SH-SY5Y (cell line): ENCODE data around the gene TAS2R46.

Experiments used
- GATA2 ChIP-seq: IDR thresholded peaks from 2 replicates; pipeline ENCODE4 v1.6.1; 2011; ENCODE audit warnings: mild to moderate bottlenecking, low read depth, low read length
- GATA3 ChIP-seq: IDR thresholded peaks from 2 replicates; pipeline ENCODE4 v1.6.1; 2011; ENCODE audit warnings: low read depth, mild to moderate bottlenecking, low read length, moderate library complexity

GRCh38 chr12:11059784-11060183 is 2.3 kb downstream of the TAS2R46 start:
- TF ChIP-seq GATA2 = no peak
- TF ChIP-seq GATA3 = no peak
